EH (cell line): ENCODE results near the gene PCDHGB4.
"Not testable (repeated sequence)": the region's sequence is repeated elsewhere in the genome, so short reads cannot be mapped to it uniquely, and the experiment has no call there.

ENCODE experiments used
- DNase-seq: peaks from one replicate; pipeline ENCODE4 v3.0.0-alpha.2; 2015; ENCODE audit warnings: low read depth

Gene PCDHGB4

GRCh38 chr5:141366016-141366896, 21.2 kb upstream of the PCDHGB4 start:
- no peak for DNase-seq

GRCh38 chr5:141369994-141370848, 17.3 kb upstream of the PCDHGB4 start, which contains the start of gene PCDHGB3:
Gene PCDHGB3, plus strand, starts transcription at chr5:141370242. Its CDS starts 153 bp downstream, at chr5:141370395.
- peak; percentile 79 for DNase-seq

- DNase-seq, result no peak
Observed at GRCh38 chr5:141371572-141372475, 15.7 kb upstream of the PCDHGB4 start.

- peak; percentile 48 for DNase-seq
Observed at GRCh38 chr5:141373673-141374317, 13.7 kb upstream of the PCDHGB4 start, which contains the start of gene PCDHGA6. Gene PCDHGA6, plus strand, starts transcription at chr5:141373891. Its CDS starts 193 bp downstream, at chr5:141374084.

GRCh38 chr5:141374627-141375026, 12.9 kb upstream of the PCDHGB4 start:
- no peak for DNase-seq

GRCh38 chr5:141375444-141376155, 11.9 kb upstream of the PCDHGB4 start:
- DNase-seq, result not testable (repeated sequence)

GRCh38 chr5:141382469-141383294, 4.8 kb upstream of the PCDHGB4 start, which contains the start of gene PCDHGA7:
Gene PCDHGA7, plus strand, starts transcription at chr5:141382742. Its CDS starts 158 bp downstream, at chr5:141382900.
- peak; percentile 5 for DNase-seq

- no peak for DNase-seq
Observed at GRCh38 chr5:141383345-141383744, 4.2 kb upstream of the PCDHGB4 start.

GRCh38 chr5:141384471-141385267, 2.8 kb upstream of the PCDHGB4 start:
- DNase-seq, result no peak

- DNase-seq, result no peak
Observed at GRCh38 chr5:141388661-141389060, 1.2 kb downstream of the PCDHGB4 start.

- no peak for DNase-seq
Observed at GRCh38 chr5:141389153-141390042, 1.9 kb downstream of the PCDHGB4 start.

GRCh38 chr5:141392429-141393198, 5.1 kb downstream of the PCDHGB4 start, which contains the start of gene PCDHGA8:
Gene PCDHGA8, plus strand, starts transcription at chr5:141392633. Its CDS starts 181 bp downstream, at chr5:141392814.
- DNase-seq, result peak; percentile 30

- DNase-seq, result no peak
Observed at GRCh38 chr5:141393267-141393666, 5.8 kb downstream of the PCDHGB4 start.

- not testable (repeated sequence) for DNase-seq
Observed at GRCh38 chr5:141394401-141395187, 7.1 kb downstream of the PCDHGB4 start.

- peak; percentile 73 for DNase-seq
Observed at GRCh38 chr5:141397756-141398551, 10.5 kb downstream of the PCDHGB4 start, which contains the start of gene PCDHGB5. Gene PCDHGB5, plus strand, starts transcription at chr5:141397947. Its CDS starts 181 bp downstream, at chr5:141398128.
